Measurements from ENCODE around the gene TNFSF8. TPM values are rescaled to one million over a fixed set of nuclear protein-coding genes. Genes with fewer than 3 reads are reported as not detected.
A peak's percentile ranks its signal among the peaks of the same experiment; 100 is the strongest.

The TNFSF8 gene
- total and polyA plus RNA-seq, 2 of the 4 experiments (the other 2 are of a cell fraction): not detected

DNA sequence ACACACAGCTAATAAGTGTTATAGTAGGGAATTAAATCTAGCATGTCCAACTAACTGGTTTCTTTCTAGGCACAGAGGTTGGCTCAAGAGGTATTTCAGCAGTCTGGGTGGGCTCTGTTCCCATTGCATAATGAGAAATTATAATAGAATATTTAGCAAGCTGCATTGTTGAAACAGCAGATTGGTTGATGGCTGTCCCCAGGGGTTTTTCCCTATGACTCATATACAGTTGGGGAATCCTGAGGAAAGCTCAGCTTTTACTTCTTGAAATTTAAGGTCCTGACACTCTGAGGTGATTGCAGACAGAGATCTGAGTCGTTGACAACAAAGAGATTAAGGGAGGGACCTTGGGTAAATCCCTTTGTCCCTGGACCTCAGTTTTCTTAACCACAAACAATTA is 38.3 kb upstream of the TNFSF8 start:
- Histone ChIP-seq H3K4me1 (ENCODE audit: control insufficient read depth, insufficient read depth, low read length) (no peaks in the 10 kb centered on the region), H3K9ac (ENCODE audit: low read depth, low read length) (no peak overlapping the region), H2AFZ (replicated peaks; ENCODE audit: low read length, poor library complexity) (no peak overlapping the region), H3K14ac (replicated peaks; ENCODE audit: low read depth, low read length) (no peak overlapping the region), H3K9me3 (ENCODE audit: control insufficient read depth, insufficient read depth, low read length) (no peaks in the 10 kb centered on the region), H2BK120ac (ENCODE audit: low read depth, low read length) (no peak overlapping the region), H3K4me3 (ENCODE audit: insufficient read depth, low read depth, low read length) (no peak overlapping the region), H3K18ac (ENCODE audit: low read depth, low read length) (no peak overlapping the region), H4K8ac (ENCODE audit: low read depth in 2 of 2, low read length in 2 of 2) (no peak overlapping the region), H3K4ac (ENCODE audit: low read depth, low read length) (no peak overlapping the region), H3K79me1 (ENCODE audit: low read depth in 1 of 2, low read length in 2 of 2) (no peaks in the 10 kb centered on the region), H3K23ac (ENCODE audit: low read depth, low read length) (no peak overlapping the region), H3K27me3 (ENCODE audit: control insufficient read depth, insufficient read depth, low read length) (peaks cover 12% of the 10 kb centered on the region), H3K27ac (ENCODE audit: insufficient read depth, low read length) (no peak overlapping the region), H2AK9ac (replicated peaks; ENCODE audit: low read depth, low read length, poor library complexity) (no peak overlapping the region), H2BK5ac (ENCODE audit: low read depth, low read length, poor library complexity, severe bottlenecking) (no peak overlapping the region), H2BK20ac (ENCODE audit: low read depth, low read length) (no peak overlapping the region), H3K56ac (ENCODE audit: extremely low read depth, insufficient read depth, low read length) (no peak overlapping the region), H2BK15ac (ENCODE audit: low read depth, low read length) (no peak overlapping the region), H4K20me1 (ENCODE audit: insufficient read depth, low read length) (no peaks in the 10 kb centered on the region), H4K91ac (ENCODE audit: insufficient read depth, low read depth, low read length) (no peak overlapping the region), H4K5ac (ENCODE audit: low read depth, low read length) (no peak overlapping the region), H2AK5ac (ENCODE audit: low read depth, low read length) (no peak overlapping the region), H3K9me1 (ENCODE audit: insufficient read depth, low read length) (no peaks in the 10 kb centered on the region), H3K4me2 (ENCODE audit: low read depth, low read length) (no peak overlapping the region), H3K36me3 (ENCODE audit: control insufficient read depth, insufficient read depth, low read length) (no peaks in the 10 kb centered on the region)
- no TSS peak for BruUV-seq (replicated peaks)
- TF ChIP-seq FOS (IDR thresholded peaks at IDR 0.05; ENCODE audit: low read depth, low read length): 0 out of 2 replicates have a peak, but pooled peaks have one; percentile 25
- no peak for TF ChIP-seq CEBPB (IDR thresholded peaks at IDR 0.05; ENCODE audit: low read depth, low read length)
- in situ Hi-C loops (cut with MboI; ENCODE audit: low sequenced_read_pairs) (no loop called here), dilution Hi-C loops (cut with HindIII; ENCODE audit: low sequenced_read_pairs, unreplicated experiment) (no loop called here), intact Hi-C loops (cut with micrococcal nuclease) (loop anchor here (1.0 kb wide), 1 partner anchor 14 kb away; no protein-coding TSS in a partner anchor)
- CTCF ChIA-PET: interaction anchor here (0.8 to 1.4 kb wide), 2 partner anchors 22 to 61 kb away, joined by 3 read pairs; no protein-coding TSS in a partner anchor
- WGBS, 2 experiments (ENCODE audit: extremely low coverage in 2 of 2, insufficient read length in 1 of 2): no CpG with 5 or more reads among the region's 1 CpG
- POLR2A ChIA-PET (ENCODE audit: unreplicated experiment): no interaction called here
- ATAC-seq (ENCODE audit: low read depth) (peak; percentile 35; the same call in 1 of the 2 replicates), DNase-seq (peak; percentile 17)

All from IMR-90 (cell line).